Psoas muscle (tissue), 8 donors: Measurements from ENCODE around the gene TRAK2. TPM values are rescaled to one million over a fixed set of nuclear protein-coding genes. Genes with fewer than 3 reads are reported as not detected.

Experiments
- ATAC-seq, 4 donors: fragments of 200-7000 bp; cut with Tn5 transposase; one replicate each; pipeline ENCODE4 v1.9.1; 2020; ENCODE audit warnings: moderate library complexity in 3 of 4, mild to moderate bottlenecking in 2 of 4
- DNase-seq, 2 donors: peaks; one replicate each; pipeline ENCODE4 v3.0.0-alpha.2; 2020
- H3K27ac ChIP-seq: fragments of 200-600 bp; one replicate; pipeline ENCODE4 v1.8.0; 2022
- H3K27me3 ChIP-seq, 3 donors: fragments of 200-600 bp in 1 of 3; one replicate each; pipeline versions ENCODE4 v1.6.1 to v1.8.0; 2013 to 2022; ENCODE audit warnings: low read length in 2 of 3, mild to moderate bottlenecking in 2 of 3, moderate library complexity in 1 of 3; ENCODE audit not compliant: insufficient read depth in 3 of 3
- H3K36me3 ChIP-seq, 2 donors: fragments of 200-600 bp in 1 of 2; one replicate each; pipeline versions ENCODE4 v1.6.1 to v1.8.0; 2013 to 2022; ENCODE audit warnings: low read depth in 1 of 2, mild to moderate bottlenecking in 1 of 2, moderate library complexity in 1 of 2; ENCODE audit not compliant: insufficient read depth in 1 of 2
- H3K4me1 ChIP-seq: fragments of 200-600 bp; one replicate; pipeline ENCODE4 v1.8.0; 2022
- H3K4me3 ChIP-seq: fragments of 200-600 bp; one replicate; pipeline ENCODE4 v1.8.0; 2022; ENCODE audit warnings: mild to moderate bottlenecking
- H3K9me3 ChIP-seq: fragments of 200-600 bp; one replicate; pipeline ENCODE4 v1.8.0; 2022
- WGBS, 3 donors: extraction: QIAGEN DNeasy Blood & Tissue Kit; methylation state at CpG; one replicate each; pipeline versions ENCODE4 v1.1.6 to v1.1.7; 2013; 5-methylcytosine and 5-hydroxymethylcytosine counted together
- intact Hi-C, 2 donors: fragments of 100-400 bp; cut with DNase I; formaldehyde crosslinking; loops; one replicate each; pipeline versions ENCODE4 v1.11.0 to v1.14.2; 2022
- polyA plus RNA-seq, 3 donors: library from polyadenylated mRNA; stranded (reverse); fragments of 200-250 nt; gene quantifications; one replicate each; pipeline ENCODE4 v1.2.3, GENCODE V29; 2013
- total RNA-seq, 4 donors: library from RNA; stranded (reverse); fragmentation: NEBNext Ultra II Directional in 2 of 4; extraction: Animal tissue kit (Norgen Biotek cat#: 25700) in 2 of 4; gene quantifications; one replicate each; pipeline versions ENCODE4 v1.2.1 to v1.2.4, GENCODE V29; 2021 to 2023
- TF ChIP-seq, protein P1 (sequence below): fragments of 200-600 bp; IDR thresholded peaks from one replicate; pipeline ENCODE4 v1.8.0; 2022; ENCODE audit warnings: antibody characterized with exemption
- donor health status: healthy with polysubstance abuse.
- donor health status: DM: no; HTN: no; CAD: no; lungs with moderate emphysema.
- donor health status: Bipolar disorder and iron deficiency.
- donor health status: healthy.
- donor health status: DM: yes; HTN: yes; CAD: no.
- donor health status: DM: no; HTN: no; CAD: no.
- donor health status: DM: no; HTN: no; CAD: no.
- donor health status: DM: yes; HTN: yes; CAD: no.

The TRAK2 gene
- total and polyA plus RNA-seq, 7 donors, result 9.8 to 53.0 (median 23.4) TPM

DNA sequence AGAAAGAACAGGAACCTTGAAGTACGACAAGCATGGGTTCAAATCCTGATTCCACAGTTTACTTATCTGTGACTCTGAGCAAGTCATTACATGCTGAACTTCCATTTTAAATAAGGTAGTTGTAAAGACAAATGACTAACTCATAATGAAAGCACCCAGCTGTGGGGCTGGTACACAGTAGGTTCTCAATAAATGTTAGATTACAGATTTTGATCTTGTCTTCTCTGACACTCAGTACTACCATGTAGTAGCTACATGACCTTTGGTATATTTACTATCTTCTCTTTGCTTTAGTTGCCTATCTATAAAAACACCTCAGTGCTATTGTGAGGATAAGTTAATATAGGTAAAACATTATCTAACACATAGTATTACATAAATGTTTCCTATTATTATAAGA is 3.2 kb downstream of the TRAK2 start:
- intact Hi-C loops, result loop anchor here in 1 of 2 donors (5.0 kb wide), 1 partner anchor 36 kb away; no protein-coding TSS in a partner anchor
- 95 to 97% (median 97%) methylated on average over 1 of the region's 1 CpG for WGBS, 3 donors

DNA sequence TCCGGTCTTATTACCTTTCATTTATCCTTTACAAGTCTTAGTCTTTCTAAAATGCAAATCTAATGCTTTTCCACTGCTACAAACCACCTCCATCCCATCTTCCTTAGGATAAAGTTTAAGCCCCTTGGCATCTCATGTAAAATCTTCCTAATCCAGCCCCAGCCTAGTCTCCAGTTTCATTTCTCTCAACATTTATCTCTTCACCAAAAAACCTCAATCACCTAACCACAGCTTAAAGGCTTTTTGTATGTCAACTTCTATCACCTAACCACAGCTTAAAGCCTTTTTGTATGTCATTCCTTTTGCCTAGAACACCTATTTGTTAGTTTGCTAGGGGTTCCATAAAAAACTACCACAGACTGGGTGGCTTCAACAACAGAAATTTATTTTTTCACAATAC is 4.2 kb downstream of the TRAK2 start:
- Histone ChIP-seq H3K9me3 (no peaks in the 10 kb centered on the region), H3K27ac (no peak overlapping the region), H3K36me3 (no peaks in the 10 kb centered on the region), H3K27me3 (no peaks in the 10 kb centered on the region), H3K4me3 (no peak overlapping the region), H3K4me1 (peaks cover 35% of the 10 kb centered on the region)
- no peak for ATAC-seq
- 88 to 97% (median 97%) methylated on average over 1 of the region's 1 CpG for WGBS, 3 donors
- DNase-seq, result no peak
- intact Hi-C loops, result loop anchor here in 1 of 2 donors (5.0 kb wide), 1 partner anchor 35 kb away; no protein-coding TSS in a partner anchor
- TF ChIP-seq, protein P1, sequence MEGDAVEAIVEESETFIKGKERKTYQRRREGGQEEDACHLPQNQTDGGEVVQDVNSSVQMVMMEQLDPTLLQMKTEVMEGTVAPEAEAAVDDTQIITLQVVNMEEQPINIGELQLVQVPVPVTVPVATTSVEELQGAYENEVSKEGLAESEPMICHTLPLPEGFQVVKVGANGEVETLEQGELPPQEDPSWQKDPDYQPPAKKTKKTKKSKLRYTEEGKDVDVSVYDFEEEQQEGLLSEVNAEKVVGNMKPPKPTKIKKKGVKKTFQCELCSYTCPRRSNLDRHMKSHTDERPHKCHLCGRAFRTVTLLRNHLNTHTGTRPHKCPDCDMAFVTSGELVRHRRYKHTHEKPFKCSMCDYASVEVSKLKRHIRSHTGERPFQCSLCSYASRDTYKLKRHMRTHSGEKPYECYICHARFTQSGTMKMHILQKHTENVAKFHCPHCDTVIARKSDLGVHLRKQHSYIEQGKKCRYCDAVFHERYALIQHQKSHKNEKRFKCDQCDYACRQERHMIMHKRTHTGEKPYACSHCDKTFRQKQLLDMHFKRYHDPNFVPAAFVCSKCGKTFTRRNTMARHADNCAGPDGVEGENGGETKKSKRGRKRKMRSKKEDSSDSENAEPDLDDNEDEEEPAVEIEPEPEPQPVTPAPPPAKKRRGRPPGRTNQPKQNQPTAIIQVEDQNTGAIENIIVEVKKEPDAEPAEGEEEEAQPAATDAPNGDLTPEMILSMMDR, result no peak

More for the DNA sequence above, 3.2 kb downstream of the TRAK2 start:
- no peak overlapping the region for H3K27ac ChIP-seq
- TF ChIP-seq, protein P1, result no peak
- peaks cover 42% of the 10 kb centered on the region for H3K4me1 ChIP-seq
- no peaks in the 10 kb centered on the region for H3K9me3 ChIP-seq
- no peaks in the 10 kb centered on the region for H3K36me3 ChIP-seq
- no peak overlapping the region for H3K4me3 ChIP-seq
- ATAC-seq (no peak), DNase-seq (no peak)
- no peaks in the 10 kb centered on the region for H3K27me3 ChIP-seq

DNA sequence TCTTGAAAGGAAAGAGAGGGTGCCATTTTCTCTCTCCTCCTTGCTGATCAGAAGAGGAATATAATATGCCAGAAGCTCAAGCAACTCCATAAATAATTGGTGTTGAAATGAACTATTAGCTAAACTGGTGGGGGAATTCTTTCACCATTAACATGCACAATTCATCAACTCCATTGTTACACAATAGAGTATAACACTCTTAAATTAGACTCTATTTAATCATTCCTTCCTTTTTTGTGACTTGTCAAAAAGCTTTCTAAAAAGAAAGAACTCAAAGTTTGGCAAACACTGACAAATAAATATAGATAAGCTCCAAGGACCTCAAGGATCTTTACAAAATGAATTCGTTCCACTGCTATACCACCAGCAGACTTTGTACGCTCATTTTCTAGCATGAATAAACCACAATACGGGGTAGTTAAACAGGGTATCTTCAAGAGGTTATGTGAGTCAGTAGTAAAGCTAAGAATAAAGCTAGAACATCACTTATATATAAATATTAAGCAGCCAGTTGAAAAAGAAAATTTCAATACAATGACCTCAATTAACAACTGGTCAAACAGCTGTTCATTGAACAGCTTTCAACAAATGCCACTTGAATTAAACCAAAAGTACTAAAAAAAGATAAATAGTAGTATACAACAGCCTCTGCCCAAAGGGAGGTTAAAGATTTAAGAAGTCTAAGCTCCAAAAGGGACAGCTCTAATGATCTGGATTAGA is 6.4 kb downstream of the TRAK2 start:
- Histone ChIP-seq H3K36me3 (no peaks in the 10 kb centered on the region), H3K9me3 (no peaks in the 10 kb centered on the region), H3K4me1 (peaks cover 31% of the 10 kb centered on the region), H3K4me3 (no peak overlapping the region), H3K27ac (no peak overlapping the region), H3K27me3 (no peaks in the 10 kb centered on the region)
- ATAC-seq, result no peak
- 67 to 75% (median 70%) methylated on average over 3 of the region's 3 CpGs for WGBS, 3 donors
- TF ChIP-seq, protein P1, result no peak
- DNase-seq, result no peak
- intact Hi-C loops, result loop anchor here in 1 of 2 donors (5.0 kb wide), 1 partner anchor 33 kb away; no protein-coding TSS in a partner anchor

DNA sequence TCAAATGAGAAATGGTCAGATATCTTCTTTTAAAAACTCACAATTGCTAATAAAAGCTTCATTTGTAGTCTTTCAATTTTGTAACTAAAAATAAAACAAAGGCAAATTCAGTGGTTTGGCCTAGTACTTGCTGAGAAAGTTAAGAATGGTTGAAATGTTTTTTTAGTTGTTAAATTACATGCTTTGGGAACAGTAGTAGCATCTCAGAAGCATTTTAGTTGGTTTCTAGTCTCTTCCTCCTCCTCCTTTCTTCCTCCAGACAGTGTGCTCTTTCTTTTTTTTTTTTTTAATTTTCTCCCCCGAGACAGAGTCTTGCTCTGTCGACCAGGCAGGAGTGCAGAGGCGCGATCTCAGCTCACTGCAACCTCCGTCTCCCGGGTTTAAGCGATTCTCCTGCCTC is 9.8 kb downstream of the TRAK2 start:
- no peak for DNase-seq
- Histone ChIP-seq H3K36me3 (no peaks in the 10 kb centered on the region), H3K4me3 (no peak overlapping the region), H3K4me1 (peaks cover 13% of the 10 kb centered on the region), H3K27me3 (no peaks in the 10 kb centered on the region), H3K27ac (no peak overlapping the region), H3K9me3 (no peaks in the 10 kb centered on the region)
- TF ChIP-seq, protein P1, result no peak
- 73 to 88% (median 84%) methylated on average over 7 of the region's 7 CpGs for WGBS, 3 donors
- no peak for ATAC-seq
- intact Hi-C loops, result no loop called here
